Ovary (tissue), 3 donors: ENCODE measurements around the gene ARSA.

Experiments used
- EP300 ChIP-seq: sonication (generic); formaldehyde crosslinking; IDR thresholded peaks from one replicate; pipeline ENCODE4 v1.6.1; 2017; ENCODE audit warnings: antibody characterized with exemption
- TF ChIP-seq, protein P1 (sequence below), 3 donors: fragments of 450-650 bp in 2 of 3; fragments of 200-600 bp in 1 of 3; IDR thresholded peaks; one replicate each; pipeline versions ENCODE4 v1.5.1 to v1.8.0; 2016 to 2022; ENCODE audit warnings: antibody characterized with exemption in 3 of 3, mild to moderate bottlenecking in 1 of 3
- donor health status: DM: no; HTN: no; CAD: no.

DNA sequence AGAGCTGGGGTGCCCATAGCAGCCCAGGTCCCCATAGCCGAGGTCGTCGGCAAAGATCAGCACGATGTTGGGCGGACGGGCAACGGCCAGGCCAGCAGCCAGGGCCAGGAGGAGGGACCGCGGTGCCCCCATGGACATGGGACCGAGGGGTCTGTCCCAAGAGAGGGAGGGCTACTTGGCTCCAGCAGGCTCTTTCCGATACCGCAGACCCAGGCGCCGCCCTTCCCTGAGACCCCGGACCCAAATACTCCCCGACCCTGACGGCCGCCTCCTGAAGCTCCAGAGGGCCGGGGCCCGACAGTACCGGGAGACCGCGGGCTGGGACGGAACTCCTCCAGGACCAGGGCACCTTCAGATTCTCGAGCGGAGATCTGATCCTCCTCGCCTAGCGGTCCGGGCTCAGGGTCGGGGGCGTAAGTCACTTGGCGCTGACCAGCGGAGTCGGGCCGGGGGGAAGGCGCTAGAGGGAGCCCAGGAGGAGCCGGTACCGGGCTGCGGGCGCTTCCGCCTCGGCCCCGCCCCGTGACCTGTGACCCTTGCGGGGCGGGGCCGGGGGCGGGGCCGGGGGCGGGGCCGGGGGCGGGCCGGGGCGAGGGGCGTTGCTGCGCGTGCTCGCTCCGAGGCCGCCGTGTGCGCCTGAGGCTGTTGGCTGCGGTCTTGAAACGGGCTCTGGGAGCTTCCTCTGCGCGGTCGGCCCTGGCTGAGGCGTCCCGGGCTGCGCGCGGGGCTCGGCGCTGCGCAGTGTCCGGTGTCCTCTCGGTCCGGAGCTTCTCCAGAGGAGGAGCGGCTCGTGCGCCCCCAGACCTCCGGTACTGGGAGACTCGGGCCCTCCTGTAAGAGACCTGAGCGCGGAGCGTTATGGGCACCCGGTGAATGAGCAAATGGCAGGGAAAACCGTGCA is at the start of gene ARSA:
- TF ChIP-seq, protein P1, sequence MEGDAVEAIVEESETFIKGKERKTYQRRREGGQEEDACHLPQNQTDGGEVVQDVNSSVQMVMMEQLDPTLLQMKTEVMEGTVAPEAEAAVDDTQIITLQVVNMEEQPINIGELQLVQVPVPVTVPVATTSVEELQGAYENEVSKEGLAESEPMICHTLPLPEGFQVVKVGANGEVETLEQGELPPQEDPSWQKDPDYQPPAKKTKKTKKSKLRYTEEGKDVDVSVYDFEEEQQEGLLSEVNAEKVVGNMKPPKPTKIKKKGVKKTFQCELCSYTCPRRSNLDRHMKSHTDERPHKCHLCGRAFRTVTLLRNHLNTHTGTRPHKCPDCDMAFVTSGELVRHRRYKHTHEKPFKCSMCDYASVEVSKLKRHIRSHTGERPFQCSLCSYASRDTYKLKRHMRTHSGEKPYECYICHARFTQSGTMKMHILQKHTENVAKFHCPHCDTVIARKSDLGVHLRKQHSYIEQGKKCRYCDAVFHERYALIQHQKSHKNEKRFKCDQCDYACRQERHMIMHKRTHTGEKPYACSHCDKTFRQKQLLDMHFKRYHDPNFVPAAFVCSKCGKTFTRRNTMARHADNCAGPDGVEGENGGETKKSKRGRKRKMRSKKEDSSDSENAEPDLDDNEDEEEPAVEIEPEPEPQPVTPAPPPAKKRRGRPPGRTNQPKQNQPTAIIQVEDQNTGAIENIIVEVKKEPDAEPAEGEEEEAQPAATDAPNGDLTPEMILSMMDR (IDR thresholded peaks at IDR 0.05): peak in 2 of 3 donors; percentile 13 to 22
- no peak for TF ChIP-seq EP300
